Transverse colon (tissue), 4 donors: ENCODE results near the gene COMP. TPM values are rescaled to one million over a fixed set of nuclear protein-coding genes. Genes with fewer than 3 reads are reported as not detected.
"Not testable (repeated sequence)": the region's sequence is repeated elsewhere in the genome, so short reads cannot be mapped to it uniquely, and the experiment has no call there.

Experiments
- DNase-seq: peaks from one replicate; pipeline ENCODE4 v3.0.0-alpha.2; 2019
- H3K27ac ChIP-seq, 4 donors: fragments of 200-600 bp; sonication (generic); 2 replicates each; pipeline ENCODE4 v1.5.1; 2016 to 2018; ENCODE audit warnings: inconsistent platforms in 4 of 4
- H3K27me3 ChIP-seq: fragments of 200-600 bp; sonication (generic); 2 replicates; pipeline ENCODE4 v1.5.1; 2017; ENCODE audit warnings: inconsistent platforms
- H3K36me3 ChIP-seq, 4 donors: fragments of 200-600 bp; sonication (generic); 2 replicates each; pipeline ENCODE4 v1.5.1; 2017 to 2019; ENCODE audit warnings: inconsistent platforms in 4 of 4
- H3K4me1 ChIP-seq, 4 donors: fragments of 200-600 bp; sonication (generic); 2 replicates each; pipeline ENCODE4 v1.5.1; 2017 to 2020; ENCODE audit warnings: inconsistent platforms in 4 of 4
- H3K4me3 ChIP-seq, 4 donors: fragments of 200-600 bp; sonication (generic); 1 replicate in 1 of 4; 2 replicates in 3 of 4; pipeline versions ENCODE4 v1.5.1 to v1.6.1; 2017 to 2019; ENCODE audit warnings: inconsistent platforms in 4 of 4
- H3K9me3 ChIP-seq, 2 donors: fragments of 200-600 bp; sonication (generic); 2 replicates each; pipeline ENCODE4 v1.5.1; 2017 to 2019; ENCODE audit warnings: inconsistent platforms in 2 of 2
- EP300 ChIP-seq: sonication (generic); formaldehyde crosslinking; IDR thresholded peaks from one replicate; pipeline ENCODE4 v1.6.1; 2017; ENCODE audit warnings: antibody characterized with exemption, low read depth
- POLR2A ChIP-seq: fragments of 450-650 bp; IDR thresholded peaks from one replicate; pipeline ENCODE4 v1.6.1; 2016; ENCODE audit warnings: antibody characterized with exemption, mild to moderate bottlenecking, moderate library complexity
- POLR2AphosphoS5 ChIP-seq, 3 donors: sonication (generic); formaldehyde crosslinking; IDR thresholded peaks; one replicate each; pipeline ENCODE4 v1.6.1; 2016; ENCODE audit warnings: antibody characterized with exemption in 3 of 3
- WGBS, 2 donors: methylation state at CpG; one replicate each; pipeline ENCODE4 v1.1.5; 2018; ENCODE audit warnings: low coverage in 1 of 2; 5-methylcytosine and 5-hydroxymethylcytosine counted together
- in situ Hi-C, 4 donors: fragments of 200-750 bp; cut with MboI; loops; one replicate each; pipeline versions ENCODE4 v1.15.0 to v1.15.1; 2017; ENCODE audit warnings: low sequenced_read_pairs in 3 of 4, low pct_ligation_motif_present in 1 of 4, low pct_unique_long_range_greater_than_20kb in 1 of 4
- intact Hi-C: fragments of 100-400 bp; cut with DNase I; formaldehyde crosslinking; loops from one replicate; pipeline ENCODE4 v1.15.1; 2023; ENCODE audit warnings: low total_unique reads
- total RNA-seq, 4 donors: library from RNA; depleted of rRNA; stranded (reverse); fragments of >200 nt; gene quantifications; one replicate each; pipeline ENCODE4 v1.1.0, GENCODE V29; 2016
- TF ChIP-seq, protein P1 (sequence below), 5 experiments: fragments of 200-600 bp in 3 of 5; fragments of 450-650 bp in 2 of 5; sonication (generic) in 3 of 5; IDR thresholded peaks; 1 replicate in 2 of 5; 2 replicates in 3 of 5; pipeline ENCODE4 v1.5.1; 2016 to 2017; ENCODE audit warnings: antibody characterized with exemption in 5 of 5, inconsistent platforms in 3 of 5, mild to moderate bottlenecking in 2 of 5, moderate library complexity in 1 of 5

Gene COMP
- total RNA-seq, 4 donors from 2014 or later: 0.32 to 0.55 TPM; not detected in 2

DNA sequence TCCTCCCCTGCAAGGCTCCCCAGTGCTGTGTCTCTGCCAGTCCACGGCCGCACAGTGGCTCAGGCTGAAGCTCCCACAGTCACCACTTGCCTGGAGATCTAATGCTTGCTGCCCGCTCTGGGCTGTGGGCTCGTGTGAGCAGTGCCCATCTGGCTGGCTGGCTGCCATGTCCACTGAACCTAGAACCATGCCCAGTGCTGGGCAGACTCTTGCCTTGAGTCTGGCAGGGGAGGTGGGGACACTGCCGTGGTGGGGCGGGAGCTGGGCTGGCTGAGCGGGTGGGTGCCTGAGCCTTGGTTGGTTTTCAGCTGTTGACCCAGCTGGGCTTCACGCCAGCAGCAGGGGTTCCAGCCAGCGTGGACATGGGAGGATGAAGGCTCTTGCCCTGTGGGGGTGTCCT is 55.4 kb downstream of the COMP start:
- intact Hi-C loops: no loop called here
- Histone ChIP-seq H3K36me3 (no peaks in the 10 kb centered on the region), H3K4me3 (no peak overlapping the region), H3K9me3 (no peaks in the 10 kb centered on the region), H3K27ac (no peak overlapping the region), H3K4me1 (peaks cover 9 to 40% (median 23%) of the 10 kb centered on the region in 4 donors), H3K27me3 (no peaks in the 10 kb centered on the region)
- TF ChIP-seq POLR2A (no peak), EP300 (no peak), POLR2AphosphoS5 (IDR thresholded peaks at IDR 0.05) (no peak)
- TF ChIP-seq, protein P1, sequence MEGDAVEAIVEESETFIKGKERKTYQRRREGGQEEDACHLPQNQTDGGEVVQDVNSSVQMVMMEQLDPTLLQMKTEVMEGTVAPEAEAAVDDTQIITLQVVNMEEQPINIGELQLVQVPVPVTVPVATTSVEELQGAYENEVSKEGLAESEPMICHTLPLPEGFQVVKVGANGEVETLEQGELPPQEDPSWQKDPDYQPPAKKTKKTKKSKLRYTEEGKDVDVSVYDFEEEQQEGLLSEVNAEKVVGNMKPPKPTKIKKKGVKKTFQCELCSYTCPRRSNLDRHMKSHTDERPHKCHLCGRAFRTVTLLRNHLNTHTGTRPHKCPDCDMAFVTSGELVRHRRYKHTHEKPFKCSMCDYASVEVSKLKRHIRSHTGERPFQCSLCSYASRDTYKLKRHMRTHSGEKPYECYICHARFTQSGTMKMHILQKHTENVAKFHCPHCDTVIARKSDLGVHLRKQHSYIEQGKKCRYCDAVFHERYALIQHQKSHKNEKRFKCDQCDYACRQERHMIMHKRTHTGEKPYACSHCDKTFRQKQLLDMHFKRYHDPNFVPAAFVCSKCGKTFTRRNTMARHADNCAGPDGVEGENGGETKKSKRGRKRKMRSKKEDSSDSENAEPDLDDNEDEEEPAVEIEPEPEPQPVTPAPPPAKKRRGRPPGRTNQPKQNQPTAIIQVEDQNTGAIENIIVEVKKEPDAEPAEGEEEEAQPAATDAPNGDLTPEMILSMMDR (IDR thresholded peaks at IDR 0.05): no peak
- WGBS, 2 donors: 86% methylated on average over 9 of the region's 9 CpGs; no CpG with 5 or more reads in 1 of the 2 donors
- no peak for DNase-seq
- in situ Hi-C loops: no loop called here

DNA sequence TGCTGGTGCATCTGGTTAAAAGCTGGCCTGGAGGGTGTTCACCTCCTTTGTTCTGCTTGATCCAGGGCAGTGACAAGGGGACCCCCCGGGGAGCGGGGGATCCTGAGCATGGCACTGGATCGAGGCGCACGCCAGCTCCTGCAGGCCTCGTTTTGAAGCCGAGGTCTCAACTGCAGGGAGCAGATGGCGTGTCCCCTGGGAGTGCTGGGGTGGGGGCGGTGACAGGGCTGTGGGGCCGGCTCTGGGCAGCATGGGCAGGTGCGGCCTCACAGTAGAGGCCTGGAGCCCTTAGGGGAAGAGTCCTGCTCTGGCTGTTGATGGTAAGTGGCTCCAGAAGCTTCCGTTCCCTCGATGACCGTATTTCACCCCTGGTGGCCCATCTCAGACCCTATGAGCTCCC is 55.8 kb downstream of the COMP start:
- Histone ChIP-seq H3K4me3 (no peak overlapping the region), H3K27me3 (no peaks in the 10 kb centered on the region), H3K27ac (no peak overlapping the region), H3K4me1 (peaks cover 5 to 36% (median 19%) of the 10 kb centered on the region in 4 donors), H3K36me3 (no peaks in the 10 kb centered on the region), H3K9me3 (no peaks in the 10 kb centered on the region)
- in situ Hi-C loops (no loop called here), intact Hi-C loops (no loop called here)
- DNase-seq: no peak
- TF ChIP-seq, protein P1 (IDR thresholded peaks at IDR 0.05): no peak
- no peak for TF ChIP-seq POLR2AphosphoS5 (IDR thresholded peaks at IDR 0.05)
- no peak for TF ChIP-seq POLR2A
- no peak for TF ChIP-seq EP300
- 93% methylated on average over 11 of the region's 14 CpGs; no CpG with 5 or more reads in 1 of the 2 donors for WGBS, 2 donors

DNA sequence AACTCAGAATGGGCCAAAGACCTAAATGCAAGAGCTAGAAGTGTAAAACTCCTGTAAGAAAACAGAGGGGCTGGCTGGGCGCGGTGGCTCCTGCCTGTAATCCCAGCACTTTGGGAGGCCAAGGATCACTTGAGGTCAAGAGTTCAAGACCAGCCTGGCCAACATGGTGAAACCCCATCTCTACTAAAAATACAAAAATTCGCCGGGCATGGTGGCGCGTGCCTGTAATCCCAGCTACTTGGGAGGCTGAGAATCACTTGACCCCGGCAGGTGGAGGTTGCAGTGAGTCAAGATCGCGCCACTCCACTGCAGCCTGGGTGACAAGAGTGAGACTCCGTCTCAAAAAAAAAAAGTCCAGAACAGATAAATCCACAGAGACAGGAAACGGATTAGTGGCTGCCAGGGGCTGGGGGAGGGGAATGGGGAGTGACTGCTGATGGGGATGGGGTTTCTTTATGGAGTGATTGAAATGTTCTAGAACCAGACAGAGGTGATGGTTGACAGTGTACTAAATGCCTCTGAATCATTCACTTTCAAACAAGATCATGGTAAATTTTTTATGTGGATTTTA is 57.3 kb downstream of the COMP start:
- H3K4me3 ChIP-seq, H3K27me3 ChIP-seq, in situ Hi-C loops, intact Hi-C loops, H3K9me3 ChIP-seq, DNase-seq, H3K36me3 ChIP-seq: not testable (repeated sequence)
- peak overlapping the region in 2 of 4 donors; percentile 38 to 64 for H3K27ac ChIP-seq
- H3K4me1 ChIP-seq: peaks cover 0 to 28% (median 10%) of the 10 kb centered on the region in 4 donors
- 72 to 84% methylated on average over 5 to 11 of the region's 11 CpGs for WGBS, 2 donors

DNA sequence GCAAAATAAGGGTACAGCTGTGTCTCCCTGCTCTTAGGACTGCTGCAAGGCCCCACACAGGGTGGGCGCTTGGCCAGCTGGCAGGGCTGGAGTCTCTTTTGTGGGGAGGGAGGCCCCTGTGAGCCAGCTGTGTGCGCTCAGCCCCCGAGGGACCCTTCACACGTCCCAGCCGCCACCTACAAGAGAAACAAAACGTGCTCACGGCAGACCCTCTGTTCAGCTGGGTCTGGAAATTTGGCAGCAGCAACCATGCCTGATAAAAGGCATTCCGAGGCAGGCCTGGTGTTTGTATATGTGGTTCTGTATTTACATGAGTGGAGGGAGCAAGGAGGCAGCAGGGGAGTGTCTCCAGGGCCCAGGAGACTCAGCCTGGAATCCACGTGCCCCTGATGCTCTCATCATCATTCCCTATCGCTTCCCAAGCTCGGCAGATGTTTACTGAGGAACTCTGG is 57.9 kb downstream of the COMP start:
- H3K9me3 ChIP-seq: no peaks in the 10 kb centered on the region
- in situ Hi-C loops (no loop called here), intact Hi-C loops (no loop called here)
- WGBS, 2 donors: 79 to 100% methylated on average over 2 to 10 of the region's 11 CpGs
- H3K36me3 ChIP-seq: no peaks in the 10 kb centered on the region
- peak overlapping the region; percentile 38 to 64 (median 40) for H3K27ac ChIP-seq
- peaks cover 0 to 26% (median 10%) of the 10 kb centered on the region in 4 donors for H3K4me1 ChIP-seq
- no peaks in the 10 kb centered on the region for H3K27me3 ChIP-seq
- no peak overlapping the region for H3K4me3 ChIP-seq
- DNase-seq: peak; percentile 19
- TF ChIP-seq POLR2AphosphoS5 (IDR thresholded peaks at IDR 0.05): peak in 1 of 3 donors; percentile 59
- TF ChIP-seq, protein P1 (IDR thresholded peaks at IDR 0.05): no peak

Other genes with a start within 250 kb of the COMP start
- gene FKBP8, start 247.7 kb downstream of the COMP start, total RNA-seq: 100 to 1,000 TPM; 267 to 318 (median 275) TPM
- gene KXD1, start 233.4 kb downstream of the COMP start, total RNA-seq: 100 to 1,000 TPM in 2 of 4 donors, 10 to 100 TPM in 2; 62.1 to 195 (median 98.0) TPM
- gene UBA52, start 219.4 kb downstream of the COMP start, total RNA-seq: 100 to 1,000 TPM; 421 to 735 (median 566) TPM
- 100 to 1,000 TPM in 2 of 4 donors, 10 to 100 TPM in 2; 75.1 to 171 (median 121) TPM for gene REX1BD, start 202.5 kb downstream of the COMP start, total RNA-seq
- gene CRLF1, start 184.5 kb downstream of the COMP start, total RNA-seq: 10 to 100 TPM in 1 of 4 donors, 1 to 10 TPM in 3; 1.1 to 21.0 (median 6.1) TPM
- 10 to 100 TPM in 2 of 4 donors, under 1 TPM in 2; 0.48 to 21.7 (median 8.6) TPM for gene TMEM59L, start 178.4 kb downstream of the COMP start, total RNA-seq
- 10 to 100 TPM in 1 of 4 donors, 1 to 10 TPM in 3; 7.0 to 15.7 (median 7.6) TPM for gene KLHL26, start 154.3 kb downstream of the COMP start, total RNA-seq
- gene CRTC1, start 107.6 kb downstream of the COMP start, total RNA-seq: 10 to 100 TPM in 1 of 4 donors, 1 to 10 TPM in 3; 6.2 to 17.6 (median 7.7) TPM
- gene UPF1, start 40.7 kb upstream of the COMP start, total RNA-seq: 100 to 1,000 TPM in 1 of 4 donors, 10 to 100 TPM in 3; 84.2 to 153 (median 91.9) TPM
- gene CERS1, start 104.9 kb upstream of the COMP start, total RNA-seq: not detected
- gene COPE, start 128.1 kb upstream of the COMP start, total RNA-seq: 100 to 1,000 TPM; 144 to 268 (median 179) TPM
- gene DDX49, start 128.4 kb upstream of the COMP start, total RNA-seq: 10 to 100 TPM; 42.1 to 90.8 (median 50.4) TPM
- 10 to 100 TPM in 3 of 4 donors, 1 to 10 TPM in 1; 8.1 to 82.0 (median 12.7) TPM for gene HOMER3, start 149.9 kb upstream of the COMP start, total RNA-seq
- 100 to 1,000 TPM in 1 of 4 donors, 10 to 100 TPM in 3; 43.0 to 132 (median 57.9) TPM for gene SUGP2, start 242.2 kb upstream of the COMP start, total RNA-seq
- 100 to 1,000 TPM in 1 of 4 donors, 10 to 100 TPM in 3; 15.2 to 220 (median 22.9) TPM for gene ARMC6, start 242.3 kb upstream of the COMP start, total RNA-seq